Epidermal melanocyte (primary cell): ENCODE results near the gene TGFBR3.

Source experiments
- DNase-seq: peaks from one replicate; pipeline ENCODE4 v3.0.0; 2011; ENCODE audit warnings: low spot score; ENCODE audit not compliant: insufficient read length

Gene TGFBR3

GRCh38 chr1:91741301-91741700, 144.7 kb downstream of the TGFBR3 start:
- no peak for DNase-seq

GRCh38 chr1:91737650-91738049, 148.3 kb downstream of the TGFBR3 start:
- DNase-seq: no peak

GRCh38 chr1:91736715-91737615, 149.0 kb downstream of the TGFBR3 start:
- peak; percentile 79 for DNase-seq

DNA sequence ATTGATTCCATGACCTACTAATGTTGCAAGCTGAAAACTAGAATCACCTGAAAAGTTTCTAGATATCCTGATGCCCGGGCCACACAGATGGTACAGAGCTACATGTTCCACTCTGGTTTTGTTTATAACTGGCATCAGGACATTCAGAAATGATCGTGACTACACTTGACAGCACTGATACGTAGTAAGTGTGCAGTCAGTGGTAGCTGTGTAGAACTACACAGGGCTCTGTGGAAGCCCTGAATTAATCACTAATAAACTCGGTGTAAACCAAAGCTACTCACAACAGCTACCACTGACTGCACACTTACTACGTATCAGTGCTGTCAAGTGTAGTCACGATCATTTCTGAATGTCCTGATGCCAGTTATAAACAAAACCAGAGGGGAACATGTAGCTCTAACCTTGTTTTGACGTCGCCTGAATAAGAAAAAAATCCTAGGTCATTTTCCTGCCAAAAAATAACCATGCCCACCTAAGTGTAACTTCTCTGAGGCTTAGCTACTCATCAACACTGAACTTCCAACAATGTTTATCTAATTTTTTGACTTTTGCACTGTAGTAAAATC, 149.7 kb downstream of the TGFBR3 start:
- no peak for DNase-seq

GRCh38 chr1:91735266-91735845, 150.6 kb downstream of the TGFBR3 start:
- DNase-seq: no peak

DNA sequence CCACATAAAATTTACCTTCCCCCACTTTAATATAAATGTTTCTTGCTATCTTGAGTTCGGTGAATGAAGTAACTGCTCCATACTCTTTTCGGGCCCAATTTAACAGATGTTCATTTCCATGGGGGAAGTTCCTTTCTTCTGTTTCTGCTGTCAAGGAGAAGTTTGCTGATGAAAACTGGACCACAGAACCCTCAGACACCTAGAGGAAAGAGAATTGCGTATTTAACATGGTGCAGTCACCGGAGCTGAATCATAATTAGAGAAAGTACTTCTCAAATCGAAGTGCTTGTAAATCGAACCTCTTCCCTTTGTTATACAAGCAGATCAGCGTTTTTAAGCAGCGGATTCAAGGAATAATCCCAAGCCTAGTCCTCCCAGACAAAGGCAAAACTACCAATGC, 151.2 kb downstream of the TGFBR3 start:
- DNase-seq: no peak

DNA sequence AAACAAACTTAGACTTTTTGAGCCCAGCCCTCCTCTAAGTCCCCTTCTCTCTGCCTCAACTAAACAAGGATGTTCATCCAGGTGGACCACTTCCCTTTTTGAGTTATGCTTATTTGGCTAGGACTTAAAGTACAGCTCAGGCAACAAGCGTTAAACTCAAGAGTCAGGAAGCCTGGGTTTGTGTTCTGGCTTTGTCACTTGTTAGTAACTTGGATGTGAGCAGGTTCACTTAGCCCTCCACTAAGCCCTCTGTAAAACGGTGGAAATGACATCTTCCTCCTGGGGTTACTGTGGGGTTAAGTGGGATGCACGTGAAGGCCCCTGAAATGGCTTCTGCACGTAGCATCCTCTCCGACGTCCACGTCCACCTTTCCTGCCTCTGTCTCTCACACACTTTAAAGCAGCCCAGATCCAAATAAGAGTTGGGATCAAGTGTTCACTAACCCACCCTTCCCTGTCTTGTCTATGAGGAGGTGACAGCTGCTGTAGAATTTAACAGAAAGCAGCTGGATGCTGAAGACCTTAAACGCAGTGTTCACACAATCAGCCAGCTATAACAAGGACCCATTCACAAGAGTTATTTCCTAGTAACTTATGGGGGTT, 152.7 kb downstream of the TGFBR3 start:
- no peak for DNase-seq

GRCh38 chr1:91732291-91733107, 153.5 kb downstream of the TGFBR3 start:
- no peak for DNase-seq

- DNase-seq: no peak
These were observed 154.1 kb downstream of the TGFBR3 start for GRCh38 chr1:91731815-91732214.

DNA sequence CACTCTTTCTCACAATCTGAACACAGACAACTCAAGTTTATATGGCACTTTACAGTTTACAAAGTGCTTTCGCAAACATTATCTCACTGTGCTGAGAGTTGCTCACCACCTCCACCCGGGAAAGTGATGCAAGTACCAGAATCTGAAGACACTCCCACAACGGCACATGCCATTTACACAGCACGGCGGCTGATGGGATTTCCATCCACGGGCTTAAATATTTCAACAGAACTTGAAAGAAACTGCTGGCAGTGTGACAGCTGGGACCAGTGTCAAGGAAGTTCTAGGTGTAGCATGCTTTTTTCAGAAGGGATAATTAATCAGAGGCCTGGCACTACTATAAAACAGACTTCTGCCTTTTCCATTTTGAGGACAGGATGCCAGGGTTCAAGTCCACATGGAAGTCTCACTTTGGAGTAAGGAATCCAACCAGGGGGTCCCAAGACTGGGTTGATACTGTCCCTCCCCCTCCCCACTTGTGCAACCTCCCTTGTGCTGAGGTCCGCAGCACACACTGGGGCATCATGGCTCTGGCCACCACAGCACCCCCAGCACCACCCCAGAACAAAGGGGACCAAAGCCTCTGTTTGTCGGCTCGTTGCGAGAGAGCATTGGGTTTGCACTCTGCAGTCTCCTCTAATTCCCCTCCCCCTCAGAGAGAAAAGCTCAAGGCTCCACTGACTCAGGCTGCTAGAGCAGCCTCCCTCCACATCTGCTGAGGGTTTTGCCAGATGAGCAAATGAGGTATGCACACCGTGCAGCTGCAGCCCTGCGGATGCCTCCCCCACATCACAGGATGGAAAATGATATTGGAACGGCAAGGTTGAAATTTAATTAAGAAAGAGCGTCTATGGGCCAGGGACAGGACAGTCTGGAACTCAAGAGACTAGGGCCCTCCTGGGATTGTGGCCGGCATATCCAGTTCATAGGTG, 154.9 kb downstream of the TGFBR3 start:
- DNase-seq: no peak

DNA sequence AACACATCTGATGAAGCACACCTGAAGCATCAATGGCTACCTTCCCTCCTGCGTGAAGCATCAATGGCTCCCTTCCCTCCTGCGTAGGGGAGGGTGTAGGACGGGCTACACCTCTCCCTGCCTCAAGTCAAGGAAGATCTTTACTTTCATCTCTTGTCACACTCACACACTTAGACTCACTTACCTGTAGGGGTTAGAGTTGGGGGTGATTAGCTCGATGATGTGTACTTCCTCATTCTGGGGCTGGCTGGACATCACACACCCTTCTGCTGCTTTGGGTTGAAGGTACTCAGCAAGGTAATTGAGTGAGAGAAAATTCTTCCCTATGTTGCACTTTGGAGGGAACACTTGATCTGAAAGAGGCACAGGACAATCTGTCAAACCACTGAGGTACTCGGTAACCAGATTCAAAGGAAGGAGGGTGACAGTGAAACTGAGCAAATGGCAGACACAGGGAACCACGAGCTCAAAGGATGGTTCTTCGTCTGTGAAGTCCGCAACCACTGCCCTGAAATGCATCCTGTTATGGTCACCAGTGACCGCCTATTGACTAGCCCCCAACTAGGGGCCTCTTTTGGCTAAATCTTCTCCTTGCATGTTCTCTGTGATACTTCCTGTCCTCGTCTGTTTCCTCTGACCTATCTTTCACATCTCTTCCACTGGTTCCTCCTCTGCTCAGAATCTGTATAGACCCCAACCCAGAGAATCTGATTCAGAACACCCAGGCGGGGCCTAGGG, 156.2 kb downstream of the TGFBR3 start:
- no peak for DNase-seq

- DNase-seq: no peak
These were observed 158.2 kb downstream of the TGFBR3 start for GRCh38 chr1:91727763-91728162.

- peak; percentile 64 for DNase-seq
These were observed 159.8 kb downstream of the TGFBR3 start for GRCh38 chr1:91725989-91726721.

- DNase-seq: no peak
These were observed 160.3 kb downstream of the TGFBR3 start for GRCh38 chr1:91725618-91725988.

GRCh38 chr1:91724644-91725043, 161.3 kb downstream of the TGFBR3 start:
- DNase-seq: no peak

GRCh38 chr1:91724231-91724630, 161.7 kb downstream of the TGFBR3 start:
- no peak for DNase-seq

DNA sequence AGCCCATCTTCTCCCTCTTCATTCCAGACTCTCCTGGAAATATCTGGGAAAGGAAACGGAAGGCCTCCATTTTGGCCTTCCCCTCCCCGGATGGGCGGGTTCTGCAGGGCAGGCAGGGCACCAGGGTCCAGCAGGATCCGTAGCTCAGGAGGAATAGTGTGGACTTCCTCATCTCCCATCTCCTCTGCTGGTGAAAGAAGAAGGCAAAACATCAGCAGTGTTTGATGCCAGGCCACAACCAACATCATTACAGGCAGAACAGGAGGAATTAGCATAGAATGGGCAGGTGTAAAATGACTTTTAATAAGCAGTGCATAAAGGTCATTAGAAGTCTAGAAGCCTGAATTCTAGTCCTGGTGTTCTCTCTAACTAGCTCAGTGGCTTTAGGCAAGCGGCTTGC, 165.9 kb downstream of the TGFBR3 start:
- DNase-seq: no peak

DNA sequence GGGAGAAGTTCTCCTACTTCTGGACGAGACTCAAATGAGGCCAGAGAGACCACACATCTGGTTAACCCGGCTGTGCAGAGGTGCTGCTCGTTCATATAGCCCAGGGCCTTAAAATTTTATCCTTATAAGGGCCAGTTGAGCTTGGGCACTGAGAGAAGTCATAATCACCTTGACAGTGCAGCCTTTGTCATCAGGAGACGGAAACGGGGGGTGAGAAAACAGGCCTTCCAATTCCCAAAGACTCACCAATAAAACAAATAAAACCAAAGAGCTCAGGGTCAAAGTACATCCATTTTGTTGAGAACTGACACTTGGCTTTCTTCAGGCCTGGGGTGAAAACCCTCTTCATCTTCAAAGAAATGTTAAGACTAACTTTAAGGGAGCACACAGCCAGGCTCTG, 167.1 kb downstream of the TGFBR3 start:
- DNase-seq: no peak

DNA sequence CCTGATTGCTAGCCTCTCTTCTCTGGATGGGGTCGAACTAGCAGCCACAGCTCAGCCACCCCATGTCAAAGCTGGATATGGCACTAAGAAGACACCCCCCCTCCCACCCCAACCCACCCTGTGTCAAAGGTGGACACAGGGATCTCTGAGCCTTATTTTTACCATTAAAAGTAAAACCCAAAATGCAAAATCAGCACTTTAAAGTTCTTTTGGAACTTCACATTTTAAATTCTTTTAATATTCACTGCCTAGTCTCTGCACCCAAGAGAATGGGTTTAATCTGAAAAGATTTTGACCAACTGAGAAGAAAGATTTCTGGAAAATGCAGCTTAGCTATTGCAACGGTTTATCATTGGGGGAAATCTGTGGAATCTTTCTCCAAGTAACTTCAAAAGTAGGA, 167.6 kb downstream of the TGFBR3 start:
- DNase-seq: no peak
